HCT116 (cell line): ENCODE data around the gene PLEKHA8.

ENCODE experiments used
- CEBPB ChIP-seq: IDR thresholded peaks from 2 replicates; pipeline ENCODE4 v1.6.1; 2012; ENCODE audit warnings: low read depth
- POLR2A ChIP-seq: IDR thresholded peaks from 2 replicates; pipeline ENCODE4 v1.7.0; 2011; ENCODE audit warnings: borderline replicate concordance; ENCODE audit not compliant: insufficient read depth, insufficient read length; ENCODE audit errors: extremely low read depth
- SIN3A ChIP-seq: IDR thresholded peaks from 2 replicates; pipeline ENCODE4 v1.6.1; 2012; ENCODE audit warnings: low read depth
- TCF7L2 ChIP-seq: IDR thresholded peaks from 2 replicates; pipeline ENCODE4 v1.7.0; 2011; ENCODE audit warnings: borderline replicate concordance, inconsistent platforms; ENCODE audit not compliant: insufficient read depth, insufficient read length; ENCODE audit errors: extremely low read depth
- YY1 ChIP-seq: IDR thresholded peaks from 2 replicates; pipeline ENCODE4 v1.6.1; 2011; ENCODE audit warnings: low read length, low read depth, moderate library complexity, mild to moderate bottlenecking; ENCODE audit not compliant: insufficient replicate concordance; ENCODE audit errors: extremely low read depth
- ZFX ChIP-seq: fragments of 450-650 bp; IDR thresholded peaks from 2 replicates; pipeline ENCODE4 v1.6.1; 2017
- TF ChIP-seq, protein P1 (sequence below), 3 experiments: fragments of 200-600 bp in 1 of 3; sonication (generic) in 1 of 3; IDR thresholded peaks in 2 of 3; conservative IDR thresholded peaks in 1 of 3; 2 replicates each; pipeline ENCODE4 v1.5.1; 2012 to 2017; ENCODE audit warnings: low read depth in 2 of 3, low read length in 2 of 3, antibody characterized with exemption in 1 of 3, borderline replicate concordance in 1 of 3, control low read depth in 1 of 3, mild to moderate bottlenecking in 1 of 3, mixed read lengths in 1 of 3, mixed run types in 1 of 3, moderate library complexity in 1 of 3; ENCODE audit not compliant: insufficient read depth in 1 of 3
- TF ChIP-seq, protein P2 (sequence below): IDR thresholded peaks from 2 replicates; pipeline ENCODE4 v1.6.1; 2012; ENCODE audit warnings: low read depth
- TF ChIP-seq, protein P3 (sequence below): IDR thresholded peaks from 2 replicates; pipeline ENCODE4 v1.6.1; 2012
- TF ChIP-seq, protein P4 (sequence below): IDR thresholded peaks from 2 replicates; pipeline ENCODE4 v1.6.1; 2012

DNA sequence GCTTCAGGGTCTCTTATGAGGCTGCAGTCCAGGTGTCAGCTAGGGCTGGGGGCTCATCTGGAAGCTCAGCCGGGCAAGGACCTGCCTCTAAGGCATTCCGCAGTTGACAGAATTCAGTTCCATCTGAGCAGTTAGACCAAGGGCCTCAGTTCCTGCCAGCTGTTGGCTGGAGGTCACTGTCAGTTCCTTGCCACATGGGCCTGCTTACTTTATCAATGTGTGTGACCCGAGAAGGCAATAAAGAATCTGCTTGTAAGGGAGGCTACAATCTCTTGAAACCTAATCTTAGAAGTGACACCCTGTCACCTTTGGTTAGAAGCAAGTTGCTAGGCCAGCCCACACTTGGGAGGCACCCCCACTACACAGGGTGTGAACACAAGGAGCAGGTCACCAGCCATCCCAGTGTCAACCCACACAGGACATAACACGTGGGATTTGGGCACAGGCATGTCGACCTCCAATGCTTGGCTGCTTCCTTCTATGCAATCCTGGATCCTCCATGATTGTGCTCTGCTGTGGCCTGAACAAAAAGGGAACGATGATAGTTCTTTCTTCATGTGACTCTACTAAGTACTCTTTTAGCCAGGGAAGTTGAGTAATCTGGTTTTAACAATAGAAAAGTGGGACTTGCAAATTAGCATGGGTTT lies 148.4 kb downstream of the PLEKHA8 start:
- TF ChIP-seq, protein P1, sequence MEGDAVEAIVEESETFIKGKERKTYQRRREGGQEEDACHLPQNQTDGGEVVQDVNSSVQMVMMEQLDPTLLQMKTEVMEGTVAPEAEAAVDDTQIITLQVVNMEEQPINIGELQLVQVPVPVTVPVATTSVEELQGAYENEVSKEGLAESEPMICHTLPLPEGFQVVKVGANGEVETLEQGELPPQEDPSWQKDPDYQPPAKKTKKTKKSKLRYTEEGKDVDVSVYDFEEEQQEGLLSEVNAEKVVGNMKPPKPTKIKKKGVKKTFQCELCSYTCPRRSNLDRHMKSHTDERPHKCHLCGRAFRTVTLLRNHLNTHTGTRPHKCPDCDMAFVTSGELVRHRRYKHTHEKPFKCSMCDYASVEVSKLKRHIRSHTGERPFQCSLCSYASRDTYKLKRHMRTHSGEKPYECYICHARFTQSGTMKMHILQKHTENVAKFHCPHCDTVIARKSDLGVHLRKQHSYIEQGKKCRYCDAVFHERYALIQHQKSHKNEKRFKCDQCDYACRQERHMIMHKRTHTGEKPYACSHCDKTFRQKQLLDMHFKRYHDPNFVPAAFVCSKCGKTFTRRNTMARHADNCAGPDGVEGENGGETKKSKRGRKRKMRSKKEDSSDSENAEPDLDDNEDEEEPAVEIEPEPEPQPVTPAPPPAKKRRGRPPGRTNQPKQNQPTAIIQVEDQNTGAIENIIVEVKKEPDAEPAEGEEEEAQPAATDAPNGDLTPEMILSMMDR (IDR thresholded peaks at IDR 0.05 in 2 of 3, conservative IDR thresholded peaks at IDR 0.05 in 1 of 3; ENCODE audit: borderline replicate concordance in 1 of 3, insufficient read depth in 1 of 3, low read depth in 2 of 3, low read length in 2 of 3), result no peak
- no peak for TF ChIP-seq CEBPB
- no peak for TF ChIP-seq YY1
- no peak for TF ChIP-seq POLR2A
- TF ChIP-seq, protein P2, sequence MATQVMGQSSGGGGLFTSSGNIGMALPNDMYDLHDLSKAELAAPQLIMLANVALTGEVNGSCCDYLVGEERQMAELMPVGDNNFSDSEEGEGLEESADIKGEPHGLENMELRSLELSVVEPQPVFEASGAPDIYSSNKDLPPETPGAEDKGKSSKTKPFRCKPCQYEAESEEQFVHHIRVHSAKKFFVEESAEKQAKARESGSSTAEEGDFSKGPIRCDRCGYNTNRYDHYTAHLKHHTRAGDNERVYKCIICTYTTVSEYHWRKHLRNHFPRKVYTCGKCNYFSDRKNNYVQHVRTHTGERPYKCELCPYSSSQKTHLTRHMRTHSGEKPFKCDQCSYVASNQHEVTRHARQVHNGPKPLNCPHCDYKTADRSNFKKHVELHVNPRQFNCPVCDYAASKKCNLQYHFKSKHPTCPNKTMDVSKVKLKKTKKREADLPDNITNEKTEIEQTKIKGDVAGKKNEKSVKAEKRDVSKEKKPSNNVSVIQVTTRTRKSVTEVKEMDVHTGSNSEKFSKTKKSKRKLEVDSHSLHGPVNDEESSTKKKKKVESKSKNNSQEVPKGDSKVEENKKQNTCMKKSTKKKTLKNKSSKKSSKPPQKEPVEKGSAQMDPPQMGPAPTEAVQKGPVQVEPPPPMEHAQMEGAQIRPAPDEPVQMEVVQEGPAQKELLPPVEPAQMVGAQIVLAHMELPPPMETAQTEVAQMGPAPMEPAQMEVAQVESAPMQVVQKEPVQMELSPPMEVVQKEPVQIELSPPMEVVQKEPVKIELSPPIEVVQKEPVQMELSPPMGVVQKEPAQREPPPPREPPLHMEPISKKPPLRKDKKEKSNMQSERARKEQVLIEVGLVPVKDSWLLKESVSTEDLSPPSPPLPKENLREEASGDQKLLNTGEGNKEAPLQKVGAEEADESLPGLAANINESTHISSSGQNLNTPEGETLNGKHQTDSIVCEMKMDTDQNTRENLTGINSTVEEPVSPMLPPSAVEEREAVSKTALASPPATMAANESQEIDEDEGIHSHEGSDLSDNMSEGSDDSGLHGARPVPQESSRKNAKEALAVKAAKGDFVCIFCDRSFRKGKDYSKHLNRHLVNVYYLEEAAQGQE, result no peak
- no peak for TF ChIP-seq SIN3A
- TF ChIP-seq TCF7L2, result no peak
- TF ChIP-seq, protein P3, sequence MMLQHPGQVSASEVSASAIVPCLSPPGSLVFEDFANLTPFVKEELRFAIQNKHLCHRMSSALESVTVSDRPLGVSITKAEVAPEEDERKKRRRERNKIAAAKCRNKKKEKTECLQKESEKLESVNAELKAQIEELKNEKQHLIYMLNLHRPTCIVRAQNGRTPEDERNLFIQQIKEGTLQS, result no peak
- no peak for TF ChIP-seq ZFX
- TF ChIP-seq, protein P4, sequence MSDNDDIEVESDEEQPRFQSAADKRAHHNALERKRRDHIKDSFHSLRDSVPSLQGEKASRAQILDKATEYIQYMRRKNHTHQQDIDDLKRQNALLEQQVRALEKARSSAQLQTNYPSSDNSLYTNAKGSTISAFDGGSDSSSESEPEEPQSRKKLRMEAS, result no peak
